ENCODE data around the gene GABRR3. TPM values are rescaled to one million over a fixed set of nuclear protein-coding genes. Genes with fewer than 3 reads are reported as not detected.

The GABRR3 gene
- polyA plus RNA-seq, 1 of the 3 experiments (the other 2 are of a cell fraction): not detected

DNA sequence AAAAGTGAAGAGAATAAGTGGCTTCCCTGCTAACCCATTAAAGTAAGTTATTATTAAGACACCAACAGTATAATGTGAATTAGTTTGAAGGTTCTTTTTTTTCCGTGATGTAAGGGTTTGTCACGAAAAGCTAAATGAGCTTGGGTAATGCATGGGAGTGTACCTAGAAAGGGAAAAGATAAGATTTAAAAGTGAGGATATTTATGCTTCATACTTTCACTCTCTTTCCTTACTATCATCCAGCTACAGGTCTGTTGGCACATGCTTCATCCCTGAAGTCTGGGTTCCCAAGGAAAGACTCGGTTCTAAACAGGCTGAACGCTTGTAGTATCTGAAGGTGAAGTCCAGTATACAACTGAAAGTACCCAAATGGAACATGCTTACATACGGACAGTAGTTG, 36.0 kb downstream of the GABRR3 start:
- no peak overlapping the region for H3K27ac ChIP-seq (ENCODE audit: low read depth in 2 of 2, low read length in 1 of 2)
- H3F3A ChIP-seq (replicated peaks; ENCODE audit: insufficient read depth): no peaks in the 10 kb centered on the region
- H3K4me1 ChIP-seq (ENCODE audit: control insufficient read depth in 1 of 2, insufficient read depth in 2 of 2, low read depth in 1 of 2, low read length in 1 of 2): no peaks in the 10 kb centered on the region; a peak in 1 of 4 replicates
- CTCF ChIA-PET: interaction anchor here (0.9 kb wide), 1 partner anchor 24 kb away, joined by 3 read pairs; no protein-coding TSS in a partner anchor
- no peak for DNase-seq
- H3K79me2 ChIP-seq (ENCODE audit: insufficient read depth): no peaks in the 10 kb centered on the region
- H4K20me1 ChIP-seq (ENCODE audit: insufficient read depth): no peaks in the 10 kb centered on the region
- POLR2A ChIA-PET: no interaction called here
- H3K27me3 ChIP-seq (ENCODE audit: insufficient read depth): no peaks in the 10 kb centered on the region
- no peak overlapping the region for H3K4me3 ChIP-seq (ENCODE audit: low read depth in 2 of 2, low read length in 1 of 2)
- no peaks in the 10 kb centered on the region for H3K9me2 ChIP-seq
- TF ChIP-seq FOSL2 (IDR thresholded peaks at IDR 0.05; ENCODE audit: borderline replicate concordance, low read depth): no peak
- no peak overlapping the region for H2AFZ ChIP-seq (ENCODE audit: low read depth)
- H3K9ac ChIP-seq: no peak overlapping the region
- no peaks in the 10 kb centered on the region for H3K9me3 ChIP-seq
- H3K4me2 ChIP-seq: no peak overlapping the region
- H3K36me3 ChIP-seq (replicated peaks in 1 of 2; ENCODE audit: control insufficient read depth in 1 of 2, insufficient read depth in 2 of 2, low read length in 1 of 2): no peaks in the 10 kb centered on the region
- WGBS (ENCODE audit: low lambda C conversion rate): 50% methylated on average over 5 of the region's 5 CpGs

DNA sequence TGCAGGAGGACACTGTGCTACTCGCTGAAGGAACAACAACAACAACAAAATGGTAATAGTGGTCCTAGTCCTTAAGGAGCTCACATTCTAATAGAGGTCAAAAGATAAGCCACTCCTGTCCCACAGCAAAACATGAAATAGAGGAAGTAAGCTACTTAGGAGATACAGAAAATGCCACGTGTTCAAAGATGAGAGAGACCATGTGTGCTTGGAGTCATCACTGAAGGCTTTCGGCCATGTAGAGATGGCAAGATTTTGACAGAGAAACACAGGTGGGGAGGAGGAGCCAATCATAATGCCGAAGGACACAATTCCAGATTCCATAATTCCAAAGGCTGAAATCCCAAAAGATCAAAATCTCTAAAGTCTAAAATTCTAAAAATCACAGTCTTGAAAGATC, 38.1 kb downstream of the GABRR3 start:
- no peak overlapping the region for H3K4me3 ChIP-seq (ENCODE audit: low read depth in 2 of 2, low read length in 1 of 2)
- H3K27ac ChIP-seq (ENCODE audit: low read depth in 2 of 2, low read length in 1 of 2): no peak overlapping the region
- ChIA-PET CTCF (interaction anchor here (0.9 to 1.9 kb wide), 3 partner anchors 26 to 205 kb away, joined by 4 to 9 read pairs (median 5); no protein-coding TSS in a partner anchor), POLR2A (no interaction called here)
- no peaks in the 10 kb centered on the region for H3K36me3 ChIP-seq (replicated peaks in 1 of 2; ENCODE audit: control insufficient read depth in 1 of 2, insufficient read depth in 2 of 2, low read length in 1 of 2)
- TF ChIP-seq ZBTB33 (IDR thresholded peaks at IDR 0.05; ENCODE audit: borderline replicate concordance, low read depth) (no peak), ELF1 (IDR thresholded peaks at IDR 0.05) (no peak)
- WGBS (ENCODE audit: low lambda C conversion rate): 45% methylated on average over 4 of the region's 4 CpGs
- H4K20me1 ChIP-seq (ENCODE audit: insufficient read depth): no peaks in the 10 kb centered on the region
- H3K4me2 ChIP-seq: no peak overlapping the region
- no peaks in the 10 kb centered on the region for H3F3A ChIP-seq (replicated peaks; ENCODE audit: insufficient read depth)
- no peaks in the 10 kb centered on the region for H3K4me1 ChIP-seq (ENCODE audit: control insufficient read depth in 1 of 2, insufficient read depth in 2 of 2, low read depth in 1 of 2, low read length in 1 of 2)
- H3K27me3 ChIP-seq (ENCODE audit: insufficient read depth): no peaks in the 10 kb centered on the region
- H2AFZ ChIP-seq (ENCODE audit: low read depth): no peak overlapping the region
- no peaks in the 10 kb centered on the region for H3K9me3 ChIP-seq
- H3K9me2 ChIP-seq: no peaks in the 10 kb centered on the region
- no peak overlapping the region for H3K9ac ChIP-seq
- H3K79me2 ChIP-seq (ENCODE audit: insufficient read depth): no peaks in the 10 kb centered on the region
- no peak for DNase-seq

GRCh38 chr3:97994328-97994945, 40.7 kb downstream of the GABRR3 start:
- Histone ChIP-seq H3F3A (replicated peaks; ENCODE audit: insufficient read depth) (no peaks in the 10 kb centered on the region), H3K9me2 (no peaks in the 10 kb centered on the region), H2AFZ (ENCODE audit: low read depth) (no peak overlapping the region), H3K27ac (ENCODE audit: low read depth in 2 of 2, low read length in 1 of 2) (no peak overlapping the region), H3K79me2 (ENCODE audit: insufficient read depth) (no peaks in the 10 kb centered on the region), H3K4me3 (ENCODE audit: low read depth in 2 of 2, low read length in 1 of 2) (no peak overlapping the region), H4K20me1 (ENCODE audit: insufficient read depth) (no peaks in the 10 kb centered on the region), H3K27me3 (ENCODE audit: insufficient read depth) (no peaks in the 10 kb centered on the region), H3K4me2 (no peak overlapping the region), H3K4me1 (ENCODE audit: control insufficient read depth in 1 of 2, insufficient read depth in 2 of 2, low read depth in 1 of 2, low read length in 1 of 2) (no peaks in the 10 kb centered on the region), H3K36me3 (replicated peaks in 1 of 2; ENCODE audit: control insufficient read depth in 1 of 2, insufficient read depth in 2 of 2, low read length in 1 of 2) (no peaks in the 10 kb centered on the region), H3K9ac (no peak overlapping the region), H3K9me3 (no peaks in the 10 kb centered on the region)
- DNase-seq: no peak
- CTCF ChIA-PET: no interaction called here
- 8% methylated on average over 2 of the region's 2 CpGs for WGBS (ENCODE audit: low lambda C conversion rate)
- POLR2A ChIA-PET: no interaction called here
- TF ChIP-seq FOSL2 (IDR thresholded peaks at IDR 0.05; ENCODE audit: borderline replicate concordance, low read depth) (no peak), ELF1 (IDR thresholded peaks at IDR 0.05) (no peak), TEAD4 (IDR thresholded peaks at IDR 0.05; ENCODE audit: borderline replicate concordance, insufficient read depth) (no peak), MXI1 (IDR thresholded peaks at IDR 0.05; ENCODE audit: low read depth, low read length) (no peak), NFIC (IDR thresholded peaks at IDR 0.05; ENCODE audit: borderline replicate concordance) (no peak), USF2 (IDR thresholded peaks at IDR 0.05; ENCODE audit: borderline replicate concordance, low read depth, low read length) (no peak), PBX3 (IDR thresholded peaks at IDR 0.05) (no peak)
- TF ChIP-seq, protein P1, sequence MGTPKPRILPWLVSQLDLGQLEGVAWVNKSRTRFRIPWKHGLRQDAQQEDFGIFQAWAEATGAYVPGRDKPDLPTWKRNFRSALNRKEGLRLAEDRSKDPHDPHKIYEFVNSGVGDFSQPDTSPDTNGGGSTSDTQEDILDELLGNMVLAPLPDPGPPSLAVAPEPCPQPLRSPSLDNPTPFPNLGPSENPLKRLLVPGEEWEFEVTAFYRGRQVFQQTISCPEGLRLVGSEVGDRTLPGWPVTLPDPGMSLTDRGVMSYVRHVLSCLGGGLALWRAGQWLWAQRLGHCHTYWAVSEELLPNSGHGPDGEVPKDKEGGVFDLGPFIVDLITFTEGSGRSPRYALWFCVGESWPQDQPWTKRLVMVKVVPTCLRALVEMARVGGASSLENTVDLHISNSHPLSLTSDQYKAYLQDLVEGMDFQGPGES (IDR thresholded peaks at IDR 0.05; ENCODE audit: low read depth, low read length): no peak
- TF ChIP-seq, protein P2, sequence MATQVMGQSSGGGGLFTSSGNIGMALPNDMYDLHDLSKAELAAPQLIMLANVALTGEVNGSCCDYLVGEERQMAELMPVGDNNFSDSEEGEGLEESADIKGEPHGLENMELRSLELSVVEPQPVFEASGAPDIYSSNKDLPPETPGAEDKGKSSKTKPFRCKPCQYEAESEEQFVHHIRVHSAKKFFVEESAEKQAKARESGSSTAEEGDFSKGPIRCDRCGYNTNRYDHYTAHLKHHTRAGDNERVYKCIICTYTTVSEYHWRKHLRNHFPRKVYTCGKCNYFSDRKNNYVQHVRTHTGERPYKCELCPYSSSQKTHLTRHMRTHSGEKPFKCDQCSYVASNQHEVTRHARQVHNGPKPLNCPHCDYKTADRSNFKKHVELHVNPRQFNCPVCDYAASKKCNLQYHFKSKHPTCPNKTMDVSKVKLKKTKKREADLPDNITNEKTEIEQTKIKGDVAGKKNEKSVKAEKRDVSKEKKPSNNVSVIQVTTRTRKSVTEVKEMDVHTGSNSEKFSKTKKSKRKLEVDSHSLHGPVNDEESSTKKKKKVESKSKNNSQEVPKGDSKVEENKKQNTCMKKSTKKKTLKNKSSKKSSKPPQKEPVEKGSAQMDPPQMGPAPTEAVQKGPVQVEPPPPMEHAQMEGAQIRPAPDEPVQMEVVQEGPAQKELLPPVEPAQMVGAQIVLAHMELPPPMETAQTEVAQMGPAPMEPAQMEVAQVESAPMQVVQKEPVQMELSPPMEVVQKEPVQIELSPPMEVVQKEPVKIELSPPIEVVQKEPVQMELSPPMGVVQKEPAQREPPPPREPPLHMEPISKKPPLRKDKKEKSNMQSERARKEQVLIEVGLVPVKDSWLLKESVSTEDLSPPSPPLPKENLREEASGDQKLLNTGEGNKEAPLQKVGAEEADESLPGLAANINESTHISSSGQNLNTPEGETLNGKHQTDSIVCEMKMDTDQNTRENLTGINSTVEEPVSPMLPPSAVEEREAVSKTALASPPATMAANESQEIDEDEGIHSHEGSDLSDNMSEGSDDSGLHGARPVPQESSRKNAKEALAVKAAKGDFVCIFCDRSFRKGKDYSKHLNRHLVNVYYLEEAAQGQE (IDR thresholded peaks at IDR 0.05; ENCODE audit: low read depth, low read length): no peak
